ENCODE measurements around the gene CDH6.

GRCh38 chr5:31271567-31271966 lies 78.1 kb downstream of the CDH6 start:
- TF ChIP-seq CTCF (IDR thresholded peaks at IDR 0.05; ENCODE audit: borderline replicate concordance, extremely low read depth, low read length, poor library complexity, severe bottlenecking) (no peak), EZH2 (IDR thresholded peaks at IDR 0.05; ENCODE audit: borderline replicate concordance, low read depth, low read length, severe bottlenecking) (no peak)

Data from DND-41 (cell line).